HL-60 (cell line): ENCODE data around the gene TRNP1.

Experiments
- DNase-seq, 2 experiments: peaks; one replicate each; pipeline ENCODE4 v3.0.0-alpha.2; 2010 to 2020; ENCODE audit warnings: low read depth in 1 of 2, low spot score in 1 of 2
- H3K27ac ChIP-seq: fragments of 250-450 bp; sonication (Bioruptor Pico); replicated peaks from 2 replicates; pipeline ENCODE4 v1.5.1; 2020; ENCODE audit warnings: mild to moderate bottlenecking, moderate library complexity
- H3K27me3 ChIP-seq: fragments of 250-450 bp; sonication (Bioruptor Pico); 2 replicates; pipeline ENCODE4 v1.5.1; 2021; ENCODE audit warnings: mild to moderate bottlenecking, moderate library complexity; ENCODE audit not compliant: insufficient read depth, poor library complexity, severe bottlenecking
- H3K4me3 ChIP-seq: replicated peaks from 2 replicates; pipeline ENCODE4 v1.5.1; 2011; ENCODE audit warnings: mild to moderate bottlenecking, control low read depth, low read length; ENCODE audit not compliant: insufficient read depth
- CTCF ChIP-seq: IDR thresholded peaks from one replicate; pipeline ENCODE4 v1.5.1; 2011; ENCODE audit warnings: low read length, control low read depth, inconsistent platforms; ENCODE audit not compliant: insufficient read depth
- GABPA ChIP-seq: IDR thresholded peaks from 2 replicates; pipeline ENCODE4 v1.6.1; 2012; ENCODE audit warnings: low read depth
- POLR2AphosphoS5 ChIP-seq: IDR thresholded peaks from 2 replicates; pipeline ENCODE4 v1.6.1; 2012; ENCODE audit warnings: low read depth
- REST ChIP-seq: IDR thresholded peaks from 2 replicates; pipeline ENCODE4 v1.6.1; 2012; ENCODE audit warnings: low read depth; ENCODE audit not compliant: insufficient replicate concordance
- SPI1 ChIP-seq: IDR thresholded peaks from 2 replicates; pipeline ENCODE4 v1.6.1; 2012; ENCODE audit warnings: low read depth, mild to moderate bottlenecking, borderline replicate concordance

Gene TRNP1

GRCh38 chr1:27003745-27004470 lies 10.4 kb downstream of the TRNP1 start:
- no peak for TF ChIP-seq GABPA
- TF ChIP-seq POLR2AphosphoS5 = no peak
- no peak for TF ChIP-seq REST
- no peak for TF ChIP-seq CTCF
- no peak for TF ChIP-seq SPI1
- H3K4me3 ChIP-seq = no peak overlapping the region
- H3K27ac ChIP-seq = no peak overlapping the region
- no peaks in the 10 kb centered on the region for H3K27me3 ChIP-seq
- no peak for DNase-seq

GRCh38 chr1:27004471-27005165 lies 11.1 kb downstream of the TRNP1 start:
- DNase-seq = no peak
- H3K27ac ChIP-seq = no peak overlapping the region
- TF ChIP-seq GABPA (no peak), POLR2AphosphoS5 (no peak), REST (no peak), CTCF (no peak), SPI1 (no peak)

GRCh38 chr1:27005166-27005530 lies 11.7 kb downstream of the TRNP1 start:
- Histone ChIP-seq H3K4me3 (no peak overlapping the region), H3K27ac (no peak overlapping the region), H3K27me3 (no peaks in the 10 kb centered on the region)
- no peak for DNase-seq
- TF ChIP-seq REST (no peak), POLR2AphosphoS5 (no peak), GABPA (no peak)

More at GRCh38 chr1:27004471-27005165, 11.1 kb downstream of the TRNP1 start:
- H3K27me3 ChIP-seq = no peaks in the 10 kb centered on the region
- H3K4me3 ChIP-seq = no peak overlapping the region
